ENCODE data around the gene SSBP3.

Gene SSBP3

GRCh38 chr1:54266195-54266594 is 140.0 kb downstream of the SSBP3 start:
- no peak overlapping the region for H3K4me3 ChIP-seq (replicated peaks; ENCODE audit: insufficient read depth, low read length)
- DNase-seq (ENCODE audit: low read depth in 1 of 2, low spot score in 1 of 2): no peak

GRCh38 chr1:54265659-54266058 is 140.5 kb downstream of the SSBP3 start:
- H3K27me3 ChIP-seq (ENCODE audit: insufficient read depth, poor library complexity, severe bottlenecking): no peaks in the 10 kb centered on the region
- TF ChIP-seq POLR2AphosphoS5 (IDR thresholded peaks at IDR 0.05; ENCODE audit: low read depth) (no peak), SPI1 (IDR thresholded peaks at IDR 0.05; ENCODE audit: borderline replicate concordance, low read depth) (no peak), GABPA (IDR thresholded peaks at IDR 0.05; ENCODE audit: low read depth) (no peak), CTCF (IDR thresholded peaks at IDR 0.05; ENCODE audit: insufficient read depth, low read length) (no peak)
- TF ChIP-seq, protein P1, sequence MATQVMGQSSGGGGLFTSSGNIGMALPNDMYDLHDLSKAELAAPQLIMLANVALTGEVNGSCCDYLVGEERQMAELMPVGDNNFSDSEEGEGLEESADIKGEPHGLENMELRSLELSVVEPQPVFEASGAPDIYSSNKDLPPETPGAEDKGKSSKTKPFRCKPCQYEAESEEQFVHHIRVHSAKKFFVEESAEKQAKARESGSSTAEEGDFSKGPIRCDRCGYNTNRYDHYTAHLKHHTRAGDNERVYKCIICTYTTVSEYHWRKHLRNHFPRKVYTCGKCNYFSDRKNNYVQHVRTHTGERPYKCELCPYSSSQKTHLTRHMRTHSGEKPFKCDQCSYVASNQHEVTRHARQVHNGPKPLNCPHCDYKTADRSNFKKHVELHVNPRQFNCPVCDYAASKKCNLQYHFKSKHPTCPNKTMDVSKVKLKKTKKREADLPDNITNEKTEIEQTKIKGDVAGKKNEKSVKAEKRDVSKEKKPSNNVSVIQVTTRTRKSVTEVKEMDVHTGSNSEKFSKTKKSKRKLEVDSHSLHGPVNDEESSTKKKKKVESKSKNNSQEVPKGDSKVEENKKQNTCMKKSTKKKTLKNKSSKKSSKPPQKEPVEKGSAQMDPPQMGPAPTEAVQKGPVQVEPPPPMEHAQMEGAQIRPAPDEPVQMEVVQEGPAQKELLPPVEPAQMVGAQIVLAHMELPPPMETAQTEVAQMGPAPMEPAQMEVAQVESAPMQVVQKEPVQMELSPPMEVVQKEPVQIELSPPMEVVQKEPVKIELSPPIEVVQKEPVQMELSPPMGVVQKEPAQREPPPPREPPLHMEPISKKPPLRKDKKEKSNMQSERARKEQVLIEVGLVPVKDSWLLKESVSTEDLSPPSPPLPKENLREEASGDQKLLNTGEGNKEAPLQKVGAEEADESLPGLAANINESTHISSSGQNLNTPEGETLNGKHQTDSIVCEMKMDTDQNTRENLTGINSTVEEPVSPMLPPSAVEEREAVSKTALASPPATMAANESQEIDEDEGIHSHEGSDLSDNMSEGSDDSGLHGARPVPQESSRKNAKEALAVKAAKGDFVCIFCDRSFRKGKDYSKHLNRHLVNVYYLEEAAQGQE (IDR thresholded peaks at IDR 0.05; ENCODE audit: insufficient replicate concordance, low read depth): no peak
- H3K27ac ChIP-seq (replicated peaks): no peak overlapping the region
- no peak for DNase-seq (ENCODE audit: low read depth in 1 of 2, low spot score in 1 of 2)
- H3K4me3 ChIP-seq (replicated peaks; ENCODE audit: insufficient read depth, low read length): no peak overlapping the region

More at GRCh38 chr1:54266195-54266594, 140.0 kb downstream of the SSBP3 start:
- TF ChIP-seq CTCF (IDR thresholded peaks at IDR 0.05; ENCODE audit: insufficient read depth, low read length) (no peak), POLR2AphosphoS5 (IDR thresholded peaks at IDR 0.05; ENCODE audit: low read depth) (no peak), GABPA (IDR thresholded peaks at IDR 0.05; ENCODE audit: low read depth) (no peak), SPI1 (IDR thresholded peaks at IDR 0.05; ENCODE audit: borderline replicate concordance, low read depth) (no peak)
- TF ChIP-seq, protein P1 (IDR thresholded peaks at IDR 0.05; ENCODE audit: insufficient replicate concordance, low read depth): no peak
- H3K27me3 ChIP-seq (ENCODE audit: insufficient read depth, poor library complexity, severe bottlenecking): no peaks in the 10 kb centered on the region
- H3K27ac ChIP-seq (replicated peaks): no peak overlapping the region

- Histone ChIP-seq H3K27ac (replicated peaks) (no peak overlapping the region), H3K27me3 (ENCODE audit: insufficient read depth, poor library complexity, severe bottlenecking) (no peaks in the 10 kb centered on the region), H3K4me3 (replicated peaks; ENCODE audit: insufficient read depth, low read length) (no peak overlapping the region)
- DNase-seq (ENCODE audit: low read depth in 1 of 2, low spot score in 1 of 2): no peak
- TF ChIP-seq CTCF (IDR thresholded peaks at IDR 0.05; ENCODE audit: insufficient read depth, low read length): no peak
- no peak for TF ChIP-seq POLR2AphosphoS5 (IDR thresholded peaks at IDR 0.05; ENCODE audit: low read depth)
- TF ChIP-seq, protein P1 (IDR thresholded peaks at IDR 0.05; ENCODE audit: insufficient replicate concordance, low read depth): no peak
- no peak for TF ChIP-seq GABPA (IDR thresholded peaks at IDR 0.05; ENCODE audit: low read depth)
- TF ChIP-seq SPI1 (IDR thresholded peaks at IDR 0.05; ENCODE audit: borderline replicate concordance, low read depth): no peak
Measured at GRCh38 chr1:54265126-54265525, 141.1 kb downstream of the SSBP3 start.

Measured in HL-60 (cell line).